GM18511 (cell line): ENCODE data around the gene BNIP1.

Experiments used
- ATAC-seq: cut with Tn5 transposase; IDR thresholded peaks from one replicate; pipeline ENCODE4 v1.9.1; 2021; ENCODE audit warnings: mild to moderate bottlenecking, moderate library complexity; ENCODE audit not compliant: unreplicated experiment

The BNIP1 gene

DNA sequence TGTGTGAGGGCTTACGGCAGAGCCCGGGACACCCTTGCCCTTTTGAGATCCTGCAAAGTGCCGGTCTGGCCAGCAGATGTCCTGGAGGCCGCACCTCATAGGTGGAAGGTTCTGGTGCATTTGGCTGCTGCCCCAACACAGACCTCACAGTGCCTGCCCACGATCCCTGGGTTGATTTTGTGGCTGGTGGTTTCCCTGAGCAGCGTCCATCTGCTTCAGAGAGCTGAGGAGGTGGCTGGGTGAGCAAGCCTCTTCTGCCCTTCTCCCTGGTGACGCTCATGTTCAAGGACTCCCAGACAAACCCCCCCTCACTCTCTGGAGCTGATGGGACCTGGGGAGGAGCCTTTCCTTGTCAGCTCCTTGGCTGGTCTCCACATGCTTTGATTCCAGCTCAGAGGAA lies 18.9 kb downstream of the BNIP1 start:
- ATAC-seq, result no peak

DNA sequence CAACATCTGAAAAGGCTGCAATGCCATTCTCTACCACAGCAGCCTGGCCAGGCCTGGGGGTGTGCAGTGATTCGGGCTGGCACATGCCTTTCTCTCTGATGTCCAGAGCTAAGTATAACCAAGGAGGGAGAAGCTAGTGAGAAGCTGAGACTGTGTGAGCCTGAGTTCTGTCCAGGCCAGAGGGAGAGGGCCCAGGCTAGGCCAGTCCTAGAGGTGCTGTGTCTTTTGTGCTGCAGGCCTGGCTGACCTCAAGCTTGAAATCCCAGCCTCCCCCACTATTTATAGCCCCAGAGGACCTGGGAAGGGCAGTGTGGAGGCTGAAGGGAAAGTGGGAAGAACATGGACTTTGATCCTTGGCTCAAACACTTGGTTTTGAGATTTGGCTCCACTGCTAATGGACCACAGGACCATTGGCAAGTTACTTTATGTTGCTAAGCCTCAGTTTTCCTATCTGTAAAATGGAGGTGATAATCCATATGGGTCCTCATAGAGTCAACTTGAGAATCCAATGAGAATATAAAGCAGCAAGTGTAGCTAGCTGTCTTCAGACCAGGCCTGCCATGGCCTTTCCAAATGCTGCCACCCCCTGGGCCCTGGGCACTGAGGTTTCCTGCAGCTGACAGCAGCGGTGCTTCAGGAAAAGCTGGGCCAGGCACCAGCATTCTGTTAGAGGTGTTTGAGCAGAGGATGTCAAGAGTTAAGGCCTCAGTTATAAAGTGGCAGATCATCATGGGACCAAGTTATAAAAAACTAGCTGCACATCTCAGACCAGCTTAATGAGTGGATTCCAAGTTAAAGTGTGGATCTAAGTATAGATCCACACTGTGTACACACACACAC lies 21.1 kb downstream of the BNIP1 start:
- ATAC-seq, result no peak

DNA sequence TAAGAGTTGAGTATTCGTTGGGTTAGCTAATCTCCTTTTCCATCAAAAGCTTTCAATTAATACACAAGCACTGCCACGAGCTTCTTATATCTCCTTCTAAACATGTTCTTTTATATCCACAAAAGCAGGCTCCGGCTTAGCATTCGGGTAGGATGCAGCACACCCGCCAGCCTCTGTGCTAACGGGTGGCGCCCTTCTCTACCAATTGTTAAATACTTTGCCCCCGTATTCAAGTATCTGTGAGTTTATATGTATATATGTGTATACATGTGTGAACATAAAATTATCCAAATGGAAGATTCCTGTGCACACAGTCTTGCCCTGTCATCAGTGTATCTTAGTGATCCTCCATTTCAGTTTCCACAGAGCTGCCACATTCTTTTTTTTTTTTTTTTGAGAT lies 27.8 kb downstream of the BNIP1 start:
- ATAC-seq, result no peak

DNA sequence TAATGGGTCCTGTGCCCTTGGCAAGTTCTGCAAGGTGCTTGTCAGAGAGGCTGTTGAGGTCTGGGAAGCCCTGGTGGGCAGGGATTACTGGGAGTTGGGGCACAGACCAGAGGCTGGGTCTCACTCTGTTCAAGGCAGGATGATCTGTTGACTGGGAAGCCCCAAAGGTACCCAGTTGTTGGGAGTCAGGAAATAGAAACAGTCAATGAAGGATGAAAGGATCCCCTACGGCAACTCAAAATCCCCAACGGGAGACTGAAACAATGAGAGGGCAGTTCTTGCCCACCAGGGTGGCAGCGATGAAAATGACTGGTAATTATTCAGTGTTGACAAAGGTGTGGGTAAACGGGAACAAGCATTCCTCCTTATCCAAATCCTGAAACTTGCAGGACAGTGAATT lies 31.2 kb downstream of the BNIP1 start:
- no peak for ATAC-seq

DNA sequence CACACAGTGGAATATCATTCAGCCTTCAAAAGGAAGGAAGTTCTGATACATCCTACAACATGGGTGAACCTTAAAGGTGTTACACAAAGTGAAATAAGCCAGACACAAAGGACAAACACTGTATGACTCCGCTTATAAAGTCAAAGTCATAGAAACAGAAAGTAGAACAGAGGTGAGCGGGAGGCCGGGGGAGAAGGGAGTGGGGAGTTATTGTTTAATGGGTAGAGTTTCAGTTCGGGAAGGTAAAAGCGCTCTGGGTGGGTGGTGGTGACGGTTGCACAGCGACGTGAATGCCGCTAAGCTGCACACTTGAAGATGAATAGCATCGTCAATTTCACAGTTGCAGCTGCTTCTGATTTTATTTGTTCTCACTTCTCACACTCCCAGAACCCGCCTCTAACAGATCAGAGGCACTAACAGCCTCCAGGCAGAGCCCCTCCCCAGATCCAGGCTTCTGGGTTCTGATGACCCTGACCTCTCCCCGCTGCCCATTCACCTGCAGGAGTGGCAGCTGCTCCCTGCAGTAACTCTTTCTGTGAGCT lies 34.1 kb downstream of the BNIP1 start:
- ATAC-seq, result no peak

DNA sequence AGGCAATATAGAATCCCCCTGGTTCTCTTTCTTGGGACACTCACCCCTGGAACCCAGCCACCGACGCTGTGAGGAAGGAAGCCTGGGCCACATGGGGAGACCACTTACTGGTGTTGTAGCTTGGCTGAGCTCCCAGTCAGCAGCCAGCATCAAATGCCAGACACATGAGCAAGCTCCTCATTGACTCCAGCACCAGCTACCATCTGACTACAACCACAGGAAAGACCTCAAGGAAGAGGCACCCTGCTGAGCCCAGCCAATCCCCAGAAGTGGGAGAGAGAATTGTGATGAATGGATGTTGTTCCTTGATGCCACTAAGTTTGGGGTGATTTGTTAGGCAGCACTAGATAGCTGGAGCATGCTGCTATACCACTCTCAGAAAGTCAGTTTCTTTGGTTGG lies 36.0 kb downstream of the BNIP1 start:
- no peak for ATAC-seq

DNA sequence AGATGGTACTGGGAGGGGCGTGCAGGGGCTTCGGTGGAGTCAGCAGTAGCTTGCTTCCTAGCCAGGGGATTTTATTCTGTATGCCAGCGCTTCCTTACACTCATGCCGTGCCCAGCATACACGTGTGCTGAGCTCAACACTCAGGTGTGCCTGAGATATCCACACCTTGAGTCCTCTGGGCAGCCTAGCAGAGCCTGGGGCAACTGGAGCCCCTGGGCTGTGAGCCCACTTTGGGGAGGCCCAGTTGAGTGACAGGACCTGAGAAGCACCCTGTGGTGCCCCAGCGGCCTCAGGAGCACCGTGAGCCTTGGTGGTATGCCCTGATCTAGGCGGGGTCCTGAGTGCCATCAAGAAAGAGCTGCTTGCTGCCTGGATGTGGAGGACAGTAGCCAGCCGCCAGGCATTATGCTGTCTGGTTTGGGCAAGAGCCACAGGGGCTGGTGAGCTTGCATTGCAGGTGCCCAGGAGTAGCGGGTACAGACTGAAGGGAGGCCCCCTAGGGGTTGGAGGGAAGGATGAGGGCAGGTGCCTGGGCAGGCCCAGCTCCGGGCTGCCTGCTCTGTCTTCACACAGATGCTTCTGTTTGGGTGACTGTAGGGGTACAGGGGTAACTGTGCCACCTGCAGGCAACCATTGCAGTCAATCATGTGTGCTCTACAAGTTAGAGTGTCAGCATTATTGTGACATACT lies 42.9 kb downstream of the BNIP1 start:
- ATAC-seq, result no peak

DNA sequence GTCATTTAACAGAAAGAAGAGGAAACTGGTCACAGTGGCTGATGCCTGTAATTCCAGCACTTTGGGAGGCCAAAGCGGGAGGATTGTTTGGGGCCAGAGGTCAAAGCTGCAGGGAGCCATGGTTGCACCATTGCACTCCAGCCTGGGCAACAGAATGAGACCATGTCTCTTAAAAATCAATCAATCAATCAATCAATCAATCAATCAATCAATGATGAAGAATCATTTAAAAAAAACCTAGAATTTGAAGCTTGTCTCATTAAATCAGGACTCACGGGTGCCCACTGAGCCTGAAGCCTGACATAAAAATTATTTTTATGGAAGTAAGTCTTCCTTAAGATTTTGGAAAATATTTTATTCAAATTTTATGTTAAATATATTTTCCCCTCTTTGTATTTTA lies 43.9 kb downstream of the BNIP1 start:
- ATAC-seq, result no peak

DNA sequence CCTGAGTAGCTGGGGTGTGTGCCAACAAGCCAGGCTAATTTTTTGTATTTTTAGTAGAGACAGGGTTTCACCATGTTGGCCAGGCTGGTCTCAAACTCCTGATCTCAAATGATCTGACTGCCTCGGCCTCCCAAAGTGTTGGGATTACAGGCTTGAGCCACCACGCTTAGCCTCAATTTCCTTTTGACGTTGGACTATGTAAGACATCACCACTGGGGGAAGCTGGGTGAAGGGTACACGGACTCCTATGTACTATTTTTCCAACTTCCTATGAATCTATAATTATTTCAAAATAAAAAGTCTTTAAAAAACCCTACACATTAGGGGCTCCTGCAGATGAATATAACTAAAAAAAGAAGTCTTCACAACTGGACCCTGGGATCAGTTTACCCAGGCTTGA lies 46.7 kb downstream of the BNIP1 start:
- ATAC-seq, result no peak

DNA sequence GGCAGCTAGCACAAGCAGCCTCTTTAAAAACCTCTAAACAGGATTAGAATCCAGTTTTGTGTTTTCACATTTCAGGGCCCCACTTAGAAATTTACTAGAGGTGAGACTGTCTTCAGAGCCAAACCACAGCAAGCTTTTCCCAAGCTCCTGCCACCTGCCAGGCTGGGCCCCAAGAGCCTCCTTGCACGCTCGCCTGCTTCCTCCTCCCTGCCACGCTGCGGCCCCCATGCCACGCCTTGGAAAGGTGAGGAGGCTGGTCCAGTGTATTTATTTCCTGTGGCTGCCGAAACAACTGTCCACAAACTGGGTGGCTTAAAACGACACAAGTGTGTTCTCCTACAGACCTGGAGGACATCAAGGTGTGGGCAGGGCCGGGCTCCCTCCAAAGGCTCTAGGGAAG lies 47.2 kb downstream of the BNIP1 start:
- no peak for ATAC-seq

DNA sequence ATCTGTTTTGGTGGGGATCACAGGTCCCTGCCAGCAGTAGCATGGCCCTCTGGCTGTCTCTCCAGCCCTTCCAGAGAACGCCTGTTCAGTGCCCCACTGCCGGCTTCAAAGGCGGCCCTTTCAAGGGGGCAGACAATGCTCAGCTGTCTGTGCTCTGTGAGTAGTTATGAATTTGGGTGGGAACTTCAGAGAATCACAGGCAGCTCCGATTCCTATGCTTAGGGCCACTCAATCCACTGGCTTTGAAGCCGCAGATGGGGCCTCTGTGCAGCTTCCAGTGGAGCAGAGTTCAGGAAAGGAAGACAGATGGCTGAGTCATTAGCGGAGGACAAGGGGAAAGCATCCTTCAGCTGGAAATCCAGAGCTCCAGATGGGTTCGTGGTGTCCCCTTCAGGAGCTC lies 48.2 kb downstream of the BNIP1 start:
- ATAC-seq, result no peak

DNA sequence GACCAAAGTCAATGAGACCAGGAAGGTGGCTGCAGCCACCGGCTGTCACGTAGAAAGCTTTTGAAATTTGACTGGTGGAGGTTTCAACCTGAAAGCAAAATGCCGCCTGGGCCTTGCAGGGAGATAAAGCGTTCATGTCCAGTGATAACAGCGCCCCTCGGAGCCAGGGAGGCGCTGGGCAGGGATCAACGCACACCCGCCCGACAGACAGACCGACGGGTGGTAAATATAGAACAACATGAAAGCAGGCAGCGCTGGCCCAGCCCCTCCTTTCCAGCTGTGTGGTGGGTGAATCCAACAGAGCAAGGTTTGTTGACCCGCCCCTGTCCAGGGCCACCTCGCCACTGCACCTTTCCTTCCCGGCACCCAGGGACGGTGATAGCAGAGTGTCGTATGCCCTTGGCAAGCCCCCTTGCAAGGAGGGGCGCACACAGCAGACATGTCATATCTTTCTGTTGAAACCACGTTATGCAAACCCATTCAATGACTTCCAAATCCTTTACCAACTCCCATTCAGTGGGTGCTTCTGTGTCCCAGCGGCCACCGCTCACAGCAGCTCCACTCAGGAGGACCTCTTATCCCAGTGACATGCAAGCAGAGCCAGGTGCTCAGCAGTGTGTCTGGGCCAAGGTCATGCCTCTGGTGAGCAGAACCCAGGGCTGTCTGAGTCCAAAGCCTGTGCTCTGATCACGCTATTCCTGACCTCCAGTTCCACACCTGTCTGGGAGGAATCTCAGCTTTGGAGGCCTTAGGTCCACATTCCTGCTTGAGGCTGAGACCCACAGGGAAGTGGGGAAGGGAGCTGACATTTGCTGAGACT lies 52.0 kb downstream of the BNIP1 start:
- no peak for ATAC-seq

DNA sequence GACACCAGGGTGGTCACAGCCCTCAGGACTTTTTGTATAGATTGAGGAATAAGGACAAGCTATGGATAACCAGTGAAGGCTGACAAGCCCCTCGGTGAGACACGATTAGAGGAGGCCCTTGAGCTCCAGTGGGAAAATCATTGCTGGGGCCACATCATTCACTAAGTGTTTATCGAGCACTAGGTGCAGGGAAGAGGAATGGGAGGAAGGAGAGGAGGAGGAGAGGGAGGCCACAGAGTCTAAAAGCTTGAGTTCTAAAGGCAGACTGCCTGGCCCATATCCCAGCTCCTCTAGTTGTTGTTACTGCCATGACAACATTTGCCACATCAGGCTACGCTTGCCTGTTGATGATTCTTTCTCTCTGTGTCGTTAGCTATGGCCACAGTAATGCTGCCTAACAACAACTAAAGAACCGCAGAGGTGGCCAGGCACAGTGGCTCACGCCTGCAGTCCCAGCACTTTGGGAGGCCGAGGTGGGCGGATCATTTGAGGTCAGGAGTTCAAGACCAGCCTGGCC lies 53.1 kb downstream of the BNIP1 start:
- no peak for ATAC-seq

DNA sequence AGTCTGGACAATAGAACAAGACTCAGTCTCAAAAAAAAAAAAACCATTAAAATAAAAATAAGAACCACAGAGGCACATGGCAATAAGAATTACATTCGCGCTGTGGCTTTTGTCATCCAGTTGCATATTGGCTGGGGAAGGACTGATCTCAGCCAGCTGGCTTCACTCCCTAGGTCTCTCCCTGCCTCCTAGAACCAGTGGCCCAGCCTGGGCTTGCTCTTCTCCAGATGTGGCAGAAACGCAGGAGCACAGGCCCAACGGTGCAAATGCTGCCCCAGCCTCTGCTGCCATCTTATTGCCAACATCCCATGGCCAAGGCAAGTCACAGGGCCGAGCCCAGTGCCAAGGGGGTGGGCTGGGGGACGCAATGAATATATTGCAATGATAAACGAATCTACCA lies 53.7 kb downstream of the BNIP1 start:
- no peak for ATAC-seq

DNA sequence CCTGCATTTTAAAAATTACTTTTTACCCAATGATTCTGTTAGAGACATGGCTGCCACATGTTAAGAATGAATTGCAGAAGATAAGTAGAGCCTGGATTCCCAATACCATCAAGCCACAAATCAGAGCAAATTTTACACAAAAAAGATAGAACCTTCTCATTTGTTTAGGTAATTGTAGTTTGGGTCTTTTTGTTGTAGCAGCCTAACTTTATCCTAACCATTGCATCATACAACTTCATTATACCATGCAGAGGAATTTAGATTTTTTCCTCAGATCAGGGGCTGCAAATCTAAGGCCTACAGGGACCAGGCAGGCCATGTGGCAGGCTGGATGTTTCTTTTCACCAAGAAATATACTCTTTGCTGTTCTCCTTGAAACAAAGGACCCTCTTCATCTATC lies 56.0 kb downstream of the BNIP1 start:
- no peak for ATAC-seq

DNA sequence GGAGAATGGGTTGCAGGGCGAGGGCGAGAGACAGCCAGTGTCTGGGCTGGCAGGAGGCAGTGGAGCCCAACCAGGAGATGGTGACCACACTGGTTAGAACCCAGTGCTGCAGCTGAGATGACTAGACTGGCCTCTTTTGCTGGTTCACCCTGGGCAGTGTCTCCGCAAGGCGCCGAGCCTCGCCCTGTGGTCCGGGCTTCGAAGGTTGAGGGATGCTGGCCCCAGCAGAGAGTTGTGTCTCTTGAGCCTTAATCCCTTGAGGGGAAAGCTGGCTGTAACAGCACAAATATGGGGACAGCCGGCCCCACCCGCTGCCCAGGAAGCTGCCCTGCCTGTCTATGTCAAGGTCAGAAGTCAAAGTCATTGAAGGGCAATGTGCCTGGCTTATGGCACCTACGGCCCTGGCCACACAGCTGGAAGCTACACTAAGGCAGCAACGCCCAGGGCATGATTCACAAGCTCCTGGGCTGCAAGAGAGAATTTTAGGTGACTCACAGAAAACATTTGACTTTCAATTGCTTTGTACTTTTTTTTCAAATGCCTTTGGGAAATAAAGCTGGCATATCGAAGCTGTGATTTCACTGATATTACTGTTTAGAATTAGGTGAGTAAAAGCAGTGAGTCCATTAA lies 57.4 kb downstream of the BNIP1 start:
- no peak for ATAC-seq

DNA sequence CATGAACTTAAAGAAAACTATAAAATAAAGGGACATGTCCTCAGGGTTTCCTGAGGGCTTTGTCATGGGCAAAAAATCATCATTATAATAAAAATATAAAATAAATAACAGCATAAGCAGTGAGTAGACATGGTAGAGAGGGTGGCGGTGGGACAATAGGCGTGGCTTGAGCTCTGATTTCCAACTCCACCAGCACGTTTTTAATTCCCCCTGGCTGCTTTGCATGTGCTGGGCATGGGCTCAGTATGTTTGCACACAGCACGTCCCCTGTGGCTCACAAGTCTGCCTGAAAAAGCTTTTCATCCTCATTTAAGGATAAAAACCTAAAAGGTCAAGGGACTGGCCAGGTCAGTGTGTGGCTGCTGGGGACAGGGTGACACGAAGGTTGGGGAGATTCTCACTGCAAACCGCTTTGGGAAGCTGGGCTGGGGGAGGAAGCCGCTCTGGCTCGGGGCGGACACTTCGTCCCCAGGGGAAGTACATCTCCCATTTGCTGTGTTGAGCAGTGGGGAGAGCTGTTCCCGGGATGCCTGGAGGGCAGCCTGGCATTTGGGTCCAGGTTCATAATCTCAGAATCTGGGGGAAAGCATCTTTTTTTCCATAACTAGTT lies 58.0 kb downstream of the BNIP1 start:
- no peak for ATAC-seq

DNA sequence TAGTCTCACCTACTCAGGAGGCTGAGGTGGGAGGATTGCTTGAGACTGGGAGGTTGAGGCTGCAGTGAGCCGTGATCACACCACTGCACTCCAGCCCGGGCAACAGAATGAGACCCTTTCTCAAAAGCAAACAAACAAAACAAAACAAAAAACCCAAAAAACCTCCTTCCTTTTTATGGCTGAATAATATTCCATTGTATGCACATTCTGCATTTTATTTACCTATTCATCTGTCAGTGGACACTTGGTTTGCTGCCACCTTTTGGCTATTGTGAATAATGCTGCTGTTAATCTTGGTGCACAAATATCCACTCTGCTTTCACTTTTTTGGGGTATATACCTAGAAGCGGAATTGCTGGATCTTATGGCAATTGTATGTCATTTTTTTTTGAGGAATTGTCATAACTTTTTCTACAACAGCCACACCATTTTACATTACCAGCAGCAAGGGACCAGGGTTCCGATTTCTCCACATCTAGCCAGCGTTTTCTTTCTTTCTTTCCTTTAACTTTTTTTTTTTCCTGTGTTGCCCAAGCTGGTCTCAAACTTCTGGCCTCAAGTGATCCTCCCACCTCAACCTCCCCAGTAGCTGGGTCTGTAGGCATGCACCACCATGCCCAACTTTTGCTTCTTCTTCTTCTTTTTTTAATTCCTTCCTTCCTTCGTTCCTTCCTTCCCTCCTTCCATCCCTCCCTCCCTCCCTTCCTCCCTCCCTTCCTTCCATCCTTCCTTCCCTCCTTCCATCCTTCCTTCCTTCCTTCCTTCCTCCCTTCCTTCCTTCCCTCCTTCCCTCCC lies 60.1 kb downstream of the BNIP1 start:
- no peak for ATAC-seq

DNA sequence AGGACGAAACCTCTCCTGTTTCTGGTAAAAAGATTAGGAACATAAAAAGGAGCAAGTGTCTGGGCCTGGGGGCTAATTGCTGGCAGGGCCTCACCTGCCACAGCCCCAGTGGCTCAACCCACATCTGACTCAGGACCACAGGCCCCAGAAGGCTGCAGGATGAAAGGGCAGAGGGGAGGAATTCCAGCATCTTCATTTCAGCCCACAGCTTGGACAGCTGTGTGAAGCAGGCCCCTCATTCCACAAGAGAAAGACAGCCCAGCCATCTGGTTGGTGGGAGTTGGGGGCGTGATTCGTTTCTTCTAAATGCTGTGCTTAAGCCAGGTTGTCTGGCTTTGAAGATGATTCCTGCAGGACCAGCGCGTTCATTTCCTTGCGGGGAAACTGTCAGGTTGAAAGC lies 61.6 kb downstream of the BNIP1 start:
- ATAC-seq, result no peak

DNA sequence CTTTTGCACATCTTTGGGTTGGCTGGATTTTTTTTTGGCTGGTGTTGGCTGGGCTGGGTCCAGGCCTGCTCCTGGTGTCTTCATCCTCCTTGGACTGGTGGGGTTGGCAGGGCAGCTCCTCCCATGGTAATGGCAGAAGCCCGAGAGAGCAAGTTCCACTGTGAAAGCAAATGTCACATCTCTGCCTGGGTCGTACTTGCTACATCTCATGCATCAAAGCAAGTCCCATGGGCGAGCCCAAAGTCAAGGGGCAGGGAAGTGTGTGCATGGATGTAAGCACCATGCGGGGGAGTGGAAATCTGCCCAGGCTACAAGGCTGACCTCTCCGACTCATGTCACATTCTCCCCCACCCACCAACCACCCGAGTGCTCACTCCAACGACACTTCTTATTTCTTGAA lies 64.0 kb downstream of the BNIP1 start:
- ATAC-seq, result no peak
